Fibroblast of lung (primary cell): Measurements from ENCODE around the gene PNMA8C. TPM values are rescaled to one million over a fixed set of nuclear protein-coding genes. Genes with fewer than 3 reads are reported as not detected.

Experiments
- DNase-seq, 2 donors: peaks; one replicate each; pipeline versions ENCODE4 v3.0.0 to v3.0.0-alpha.2; 2010; ENCODE audit warnings: low read depth in 2 of 2
- H2AFZ ChIP-seq: 2 replicates; pipeline ENCODE4 v1.5.1; 2012; ENCODE audit warnings: low read length, control low read depth, inconsistent platforms
- H3K27ac ChIP-seq: 2 replicates; pipeline ENCODE4 v1.5.1; 2011; ENCODE audit warnings: low read length, control low read depth; ENCODE audit not compliant: insufficient read depth
- H3K27me3 ChIP-seq: 2 replicates; pipeline ENCODE4 v1.5.1; 2011; ENCODE audit warnings: mild to moderate bottlenecking, low read length; ENCODE audit not compliant: control insufficient read depth, insufficient read depth
- H3K36me3 ChIP-seq: 2 replicates; pipeline ENCODE4 v1.5.1; 2011; ENCODE audit warnings: low read length; ENCODE audit not compliant: control insufficient read depth, insufficient read depth
- H3K4me1 ChIP-seq: 2 replicates; pipeline ENCODE4 v1.5.1; 2011; ENCODE audit warnings: low read length; ENCODE audit not compliant: control insufficient read depth, insufficient read depth; ENCODE audit errors: extremely low read depth
- H3K4me2 ChIP-seq: 2 replicates; pipeline ENCODE4 v1.5.1; 2011; ENCODE audit warnings: low read length, control low read depth; ENCODE audit not compliant: insufficient read depth; ENCODE audit errors: extremely low read depth
- H3K4me3 ChIP-seq, 4 experiments: fragments of 200-600 bp in 1 of 4; sonication (generic) in 1 of 4; replicated peaks in 1 of 4; 2 replicates each; pipeline ENCODE4 v1.5.1; 2011 to 2016; ENCODE audit warnings: low read length in 4 of 4, low read depth in 3 of 4, mild to moderate bottlenecking in 3 of 4, control low read depth in 2 of 4, inconsistent platforms in 1 of 4, mixed read lengths in 1 of 4; ENCODE audit not compliant: insufficient read depth in 1 of 4; ENCODE audit errors: control extremely low read depth in 1 of 4
- H3K79me2 ChIP-seq: 2 replicates; pipeline ENCODE4 v1.5.1; 2012; ENCODE audit warnings: mild to moderate bottlenecking, low read length, inconsistent platforms; ENCODE audit not compliant: control insufficient read depth, insufficient read depth
- H3K9ac ChIP-seq: 2 replicates; pipeline ENCODE4 v1.5.1; 2011; ENCODE audit warnings: mild to moderate bottlenecking, low read length, control low read depth; ENCODE audit not compliant: insufficient read depth
- H3K9me3 ChIP-seq: 2 replicates; pipeline ENCODE4 v1.5.1; 2012; ENCODE audit warnings: low read depth, low read length; ENCODE audit not compliant: control insufficient read depth, insufficient read depth
- H4K20me1 ChIP-seq: 2 replicates; pipeline ENCODE4 v1.5.1; 2011; ENCODE audit warnings: low read length; ENCODE audit not compliant: control insufficient read depth, insufficient read depth; ENCODE audit errors: extremely low read depth
- CTCF ChIP-seq, 2 donors: IDR thresholded peaks in 1 of 2; conservative IDR thresholded peaks in 1 of 2; 1 replicate in 1 of 2; 2 replicates in 1 of 2; pipeline ENCODE4 v1.5.1; 2011 to 2012; ENCODE audit warnings: low read length in 2 of 2, control low read depth in 1 of 2, inconsistent platforms in 1 of 2, low read depth in 1 of 2, mild to moderate bottlenecking in 1 of 2
- EZH2 ChIP-seq: IDR thresholded peaks from 2 replicates; pipeline ENCODE4 v1.5.1; 2012; ENCODE audit warnings: low read length, control low read depth, mild to moderate bottlenecking; ENCODE audit errors: missing control alignments
- polyA plus RNA-seq, 2 donors: library from polyadenylated mRNA; depleted of rRNA in 1 of 2; stranded (reverse) in 1 of 2; unstranded in 1 of 2; fragments of >200 nt; gene quantifications; 2 replicates each; pipeline ENCODE4 v1.2.1, GENCODE V29; 2011 to 2012; ENCODE audit warnings: missing spikeins in 1 of 2
- total RNA-seq: library from RNA; depleted of rRNA; stranded (reverse); fragments of >200 nt; gene quantifications from 2 replicates; pipeline ENCODE4 v1.2.1, GENCODE V29; 2014

PNMA8C gene
- total and polyA plus RNA-seq, 2 donors (not counting 1 experiment from before 2014, with no cell fraction given) = 0.01 to 0.17 TPM

- TF ChIP-seq CTCF (conservative IDR thresholded peaks at IDR 0.05 in 1 of 2, IDR thresholded peaks at IDR 0.05 in 1 of 2; ENCODE audit: low read depth in 1 of 2, low read length in 2 of 2) (no peak), EZH2 (no peak)
- Histone ChIP-seq H3K79me2 (no peaks in the 10 kb centered on the region), H2AFZ (no peak overlapping the region), H3K27ac (no peak overlapping the region), H3K27me3 (no peaks in the 10 kb centered on the region), H4K20me1 (no peaks in the 10 kb centered on the region), H3K4me1 (peaks cover 9% of the 10 kb centered on the region), H3K36me3 (no peaks in the 10 kb centered on the region), H3K4me3 (no peak overlapping the region), H3K9ac (no peak overlapping the region), H3K9me3 (no peaks in the 10 kb centered on the region), H3K4me2 (no peak overlapping the region)
- no peak for DNase-seq
These were observed 34.8 kb upstream of the PNMA8C start for GRCh38 chr19:46463516-46463915.

- Histone ChIP-seq H3K9ac (no peak overlapping the region), H3K79me2 (no peaks in the 10 kb centered on the region), H3K36me3 (no peaks in the 10 kb centered on the region), H3K4me3 (no peak overlapping the region), H2AFZ (no peak overlapping the region), H3K4me2 (no peak overlapping the region), H3K27me3 (no peaks in the 10 kb centered on the region), H3K27ac (no peak overlapping the region), H3K9me3 (no peaks in the 10 kb centered on the region), H4K20me1 (no peaks in the 10 kb centered on the region), H3K4me1 (peaks cover 4% of the 10 kb centered on the region)
- TF ChIP-seq EZH2 (no peak), CTCF (conservative IDR thresholded peaks at IDR 0.05 in 1 of 2, IDR thresholded peaks at IDR 0.05 in 1 of 2; ENCODE audit: low read depth in 1 of 2, low read length in 2 of 2) (no peak)
- DNase-seq = no peak
These were observed 32.8 kb upstream of the PNMA8C start for GRCh38 chr19:46461537-46461936.

GRCh38 chr19:46460981-46461380 lies 32.2 kb upstream of the PNMA8C start:
- Histone ChIP-seq H2AFZ (no peak overlapping the region), H3K4me1 (peaks cover under 1% of the 10 kb centered on the region), H3K27me3 (no peaks in the 10 kb centered on the region), H3K36me3 (no peaks in the 10 kb centered on the region), H4K20me1 (no peaks in the 10 kb centered on the region), H3K27ac (no peak overlapping the region), H3K79me2 (no peaks in the 10 kb centered on the region), H3K9me3 (no peaks in the 10 kb centered on the region), H3K4me3 (no peak overlapping the region), H3K9ac (no peak overlapping the region), H3K4me2 (no peak overlapping the region)
- DNase-seq = no peak
- no peak for TF ChIP-seq EZH2
